ENCODE results near the gene GBF1.

GBF1 gene

GRCh38 chr10:102425444-102425843, 180.1 kb downstream of the GBF1 start:
- no peak for DNase-seq

- no peak for DNase-seq
Measured at GRCh38 chr10:102426803-102427287, 181.5 kb downstream of the GBF1 start.

DNA sequence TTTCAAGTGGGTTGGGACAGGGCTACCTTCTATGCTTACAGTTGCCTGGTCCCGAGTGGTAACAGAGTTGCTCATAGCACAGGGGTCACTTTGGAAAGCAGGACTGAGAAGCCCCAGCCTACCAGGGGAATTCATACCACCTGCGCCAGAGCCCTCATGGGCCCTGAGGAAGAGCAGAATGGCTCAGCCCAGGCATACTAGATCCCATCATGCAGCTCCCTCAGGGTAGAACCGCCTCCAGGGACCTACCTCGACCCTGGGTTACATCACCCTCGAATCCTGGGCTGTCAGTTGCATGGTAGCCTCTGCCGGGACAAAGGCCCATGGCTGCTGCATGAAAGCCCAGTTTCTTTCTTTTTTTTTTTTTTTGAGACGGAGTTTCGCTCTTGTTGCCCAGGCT, 184.1 kb downstream of the GBF1 start:
- DNase-seq: no peak

DNA sequence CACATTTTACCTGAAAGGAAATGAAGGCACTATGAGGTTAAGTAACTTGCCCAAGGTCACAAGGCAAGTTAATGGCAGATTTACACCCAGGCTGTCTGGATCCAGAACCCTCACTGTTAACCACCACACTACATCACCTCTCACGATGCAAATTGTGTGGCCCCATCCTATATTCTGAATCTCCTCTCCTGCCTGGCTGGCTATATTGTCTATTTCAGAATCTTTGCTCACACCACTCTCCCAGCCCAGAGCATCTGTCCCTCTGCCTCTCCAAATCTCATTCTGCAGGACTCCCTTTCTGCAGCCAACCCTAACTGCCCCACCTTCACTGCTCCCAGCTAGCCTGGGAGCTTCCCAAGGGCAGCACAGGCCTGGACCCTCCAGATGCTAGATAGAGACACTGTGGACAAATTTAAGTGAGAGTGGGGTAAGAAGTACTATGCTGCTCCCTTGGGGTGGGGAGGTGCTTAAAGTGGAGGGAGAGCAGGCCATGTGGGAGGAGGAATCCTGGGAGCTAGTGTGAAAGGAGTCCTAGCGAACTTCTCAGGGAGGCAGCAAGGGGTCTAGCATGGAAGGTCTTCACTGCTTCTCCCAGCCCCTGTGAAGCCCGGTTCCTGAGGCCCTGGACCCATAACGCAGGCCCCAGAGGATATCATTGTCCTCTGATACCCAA, 186.3 kb downstream of the GBF1 start:
- DNase-seq: no peak
